HuH-7 (cell line): ENCODE data around the gene ARHGEF11.
A peak's percentile ranks its signal among the peaks of the same experiment; 100 is the strongest.

Experiments used
- DNase-seq: peaks from one replicate; pipeline ENCODE4 v3.0.0; 2011; ENCODE audit warnings: low spot score

ARHGEF11 gene

DNA sequence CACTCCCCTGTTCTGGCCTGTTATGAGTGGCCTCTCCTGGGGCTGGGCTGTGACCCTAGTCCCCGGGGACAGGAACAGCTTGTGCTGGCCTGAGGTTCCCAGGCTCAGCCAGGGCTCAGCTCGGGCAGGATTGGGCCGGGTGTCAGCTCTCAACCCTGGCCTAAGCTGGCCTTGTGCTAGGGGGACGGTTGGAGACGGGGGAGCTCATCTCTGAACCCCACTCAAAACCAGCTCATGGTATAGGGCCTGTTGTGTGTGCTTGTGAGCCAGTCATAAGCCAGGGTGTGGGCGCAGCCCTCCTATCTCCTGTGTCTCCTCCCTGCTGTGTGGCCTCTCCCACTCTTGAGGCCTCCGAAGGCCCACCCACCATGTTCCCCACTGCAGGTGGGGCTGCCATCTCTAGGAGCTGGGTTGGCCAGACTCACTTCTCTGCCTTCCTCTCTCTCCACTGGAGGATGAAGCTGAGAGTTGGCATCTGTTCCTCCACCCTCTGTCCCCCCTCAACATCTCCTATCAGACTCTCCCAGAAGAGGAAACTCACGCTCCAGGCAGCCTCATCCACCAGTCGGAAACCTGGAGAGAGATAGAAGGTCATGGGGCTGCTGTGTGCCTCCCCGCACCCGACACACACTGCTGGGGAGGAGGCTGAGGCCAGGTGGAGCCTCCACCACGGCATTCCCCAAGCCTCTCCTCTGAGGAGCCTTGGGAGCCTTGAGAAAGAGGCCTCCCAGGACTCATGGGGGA is 150.7 kb downstream of the ARHGEF11 start:
- no peak for DNase-seq

GRCh38 chr1:156894001-156894400 is 151.5 kb downstream of the ARHGEF11 start:
- no peak for DNase-seq

GRCh38 chr1:156893048-156893953 is 152.2 kb downstream of the ARHGEF11 start, which contains the start of gene PEAR1:
TSS of gene PEAR1 (plus strand) at chr1:156893718. CDS start at chr1:156903927, 10,209 bp downstream.
- DNase-seq: no peak

GRCh38 chr1:156892190-156893047 is 153.1 kb downstream of the ARHGEF11 start:
- peak; percentile 97 for DNase-seq

DNA sequence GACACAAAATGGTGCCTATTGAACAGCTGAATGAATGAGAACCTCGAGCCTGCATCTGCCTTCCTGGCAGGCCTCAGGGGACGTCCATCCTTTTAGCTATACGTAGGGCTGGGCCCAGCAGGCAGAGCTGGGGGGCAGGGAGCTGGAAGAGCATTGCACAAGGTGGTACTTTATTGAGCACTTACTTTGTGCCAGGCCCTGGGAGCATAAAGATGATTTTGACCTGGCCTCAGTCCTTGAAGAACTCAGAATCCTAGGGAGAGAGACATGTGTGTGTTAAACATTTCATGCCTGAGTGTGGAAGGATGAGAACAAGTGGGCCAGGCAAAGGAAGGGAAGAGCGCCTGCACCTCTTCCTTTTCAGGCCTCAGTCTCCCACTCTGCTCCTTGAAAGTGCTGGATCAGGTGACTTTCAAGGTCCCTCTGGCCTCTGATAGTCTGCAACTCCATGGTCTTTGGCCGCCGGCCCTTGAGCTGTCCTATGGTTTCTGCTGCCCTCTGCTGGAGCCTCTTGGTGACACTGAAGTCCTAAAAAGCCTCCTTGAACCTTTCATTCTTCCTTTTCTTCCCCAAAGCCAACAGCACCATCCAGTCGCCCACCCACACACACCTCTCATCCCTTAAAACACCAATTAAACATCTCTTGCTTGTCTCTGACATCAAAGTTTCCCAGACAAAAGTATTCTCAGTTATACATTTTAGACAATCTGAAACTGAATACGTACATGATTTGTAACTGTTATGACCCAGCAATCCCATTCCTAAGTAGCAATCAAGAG is 155.6 kb downstream of the ARHGEF11 start:
- peak; percentile 90 for DNase-seq

GRCh38 chr1:156887734-156888133 is 157.8 kb downstream of the ARHGEF11 start:
- DNase-seq: no peak

GRCh38 chr1:156887317-156887716 is 158.2 kb downstream of the ARHGEF11 start:
- DNase-seq: no peak

- DNase-seq: no peak
Measured at GRCh38 chr1:156886583-156887281, 158.8 kb downstream of the ARHGEF11 start.

- no peak for DNase-seq
Measured at GRCh38 chr1:156885880-156886355, 159.6 kb downstream of the ARHGEF11 start.

DNA sequence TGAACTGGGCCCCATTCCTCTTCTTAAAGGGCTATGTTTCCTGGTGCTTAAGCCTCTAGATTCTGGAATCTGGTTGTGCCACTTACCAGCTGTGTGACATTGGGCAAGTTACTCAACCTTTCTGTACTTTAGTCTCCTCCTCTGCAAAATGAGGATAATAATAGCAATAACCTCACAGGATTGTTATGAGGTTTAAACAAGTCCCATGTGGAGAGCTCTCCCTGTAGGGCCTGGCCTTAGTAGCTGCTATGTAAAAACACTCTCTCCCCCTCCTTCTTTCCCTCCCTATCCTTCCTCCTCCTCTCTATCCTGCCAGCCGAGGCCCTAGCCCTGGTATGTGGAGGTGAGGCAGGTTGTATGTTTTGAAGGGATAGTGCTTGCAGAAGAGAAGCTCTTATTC is 160.2 kb downstream of the ARHGEF11 start:
- DNase-seq: no peak
